ENCODE measurements around the gene TENT5C. TPM values are rescaled to one million over a fixed set of nuclear protein-coding genes. Genes with fewer than 3 reads are reported as not detected.

The TENT5C gene
- total and polyA plus RNA-seq, 2 of the 13 experiments (the other 11 are each of a cell fraction or from before 2014, with no cell fraction given), result 0.02 to 0.38 TPM

DNA sequence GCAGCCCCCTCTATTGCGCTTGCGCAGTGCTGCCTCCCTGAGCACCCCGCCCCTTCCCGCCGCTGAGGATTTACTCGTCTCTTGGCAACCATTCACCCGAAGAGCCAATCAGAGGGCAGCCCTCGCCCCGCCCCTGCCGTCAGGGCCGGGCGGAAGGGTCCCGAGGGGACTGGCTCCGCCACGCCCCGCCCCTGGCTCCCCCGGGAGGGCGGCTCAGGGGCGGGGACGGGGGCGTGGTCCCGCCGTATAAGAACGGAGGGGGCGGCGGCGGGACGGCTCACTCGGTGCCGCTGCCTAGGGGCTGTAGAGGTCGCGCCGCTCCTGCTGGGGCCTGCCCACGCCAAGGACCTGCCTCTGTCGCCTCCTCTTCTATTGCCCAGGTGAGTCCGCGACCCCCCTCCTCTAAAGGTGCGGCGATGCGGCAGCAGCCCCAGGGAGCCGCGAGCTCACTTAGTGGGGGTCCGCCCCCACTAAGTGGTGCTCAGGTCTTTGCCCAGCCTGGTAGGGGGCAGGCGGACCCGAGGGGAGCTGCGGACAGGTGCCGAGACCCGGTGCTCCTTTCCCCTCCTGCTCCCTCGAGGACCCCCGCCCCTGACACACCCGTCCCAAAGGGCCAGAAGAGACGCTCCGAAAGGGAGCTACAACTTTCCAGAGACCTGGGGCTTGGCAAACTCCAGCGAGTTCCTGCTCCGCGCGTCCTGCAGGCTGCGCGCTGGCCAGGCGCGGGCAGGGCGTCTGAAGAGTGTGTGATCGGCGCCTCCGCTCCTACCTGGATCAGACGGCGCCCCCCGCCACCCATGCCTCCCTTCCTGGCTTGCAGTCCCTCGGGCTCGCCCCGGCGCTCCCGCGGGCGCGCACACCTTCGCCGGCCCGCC is at the start of gene TENT5C (continued):
- TF ChIP-seq ZMAT3 (CRISPR knock-in tag; conservative IDR thresholded peaks at IDR 0.05), result 0 out of 2 replicates have a peak, but pooled peaks have one; percentile 55
- TF ChIP-seq GLI4 (CRISPR knock-in tag; IDR thresholded peaks at IDR 0.05; ENCODE audit: borderline replicate concordance), result peak; percentile 44; the same call in 1 of the 2 replicates
- TF ChIP-seq ZNF275 (CRISPR knock-in tag; IDR thresholded peaks at IDR 0.05; ENCODE audit: borderline replicate concordance), result no peak
- no peak for TF ChIP-seq FUBP1 (CRISPR knock-in tag; IDR thresholded peaks at IDR 0.05; ENCODE audit: borderline replicate concordance)
- no peak for TF ChIP-seq ZNF737 (CRISPR knock-in tag; IDR thresholded peaks at IDR 0.05; ENCODE audit: borderline replicate concordance)
- TF ChIP-seq ATF4 (CRISPR knock-in tag; IDR thresholded peaks at IDR 0.05), result no peak
- TF ChIP-seq CENPX (CRISPR knock-in tag; IDR thresholded peaks at IDR 0.05), result no peak
- TF ChIP-seq, protein P1, sequence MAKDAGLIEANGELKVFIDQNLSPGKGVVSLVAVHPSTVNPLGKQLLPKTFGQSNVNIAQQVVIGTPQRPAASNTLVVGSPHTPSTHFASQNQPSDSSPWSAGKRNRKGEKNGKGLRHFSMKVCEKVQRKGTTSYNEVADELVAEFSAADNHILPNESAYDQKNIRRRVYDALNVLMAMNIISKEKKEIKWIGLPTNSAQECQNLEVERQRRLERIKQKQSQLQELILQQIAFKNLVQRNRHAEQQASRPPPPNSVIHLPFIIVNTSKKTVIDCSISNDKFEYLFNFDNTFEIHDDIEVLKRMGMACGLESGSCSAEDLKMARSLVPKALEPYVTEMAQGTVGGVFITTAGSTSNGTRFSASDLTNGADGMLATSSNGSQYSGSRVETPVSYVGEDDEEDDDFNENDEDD (CRISPR knock-in tag; IDR thresholded peaks at IDR 0.05; ENCODE audit: borderline replicate concordance), result peak; percentile 17; the same call in 1 of the 2 replicates
- TF ChIP-seq POLR2A (IDR thresholded peaks at IDR 0.05; ENCODE audit: insufficient read depth in 1 of 2, low read depth in 2 of 2, low read length in 2 of 2), result peak; percentile 63 to 82; a peak in 3 of 4 replicates
- no peak for TF ChIP-seq TOE1 (CRISPR knock-in tag; IDR thresholded peaks at IDR 0.05)
- TF ChIP-seq MEIS2 (CRISPR knock-in tag; IDR thresholded peaks at IDR 0.05), result no peak
- no peak for TF ChIP-seq CENPBD1 (CRISPR knock-in tag; IDR thresholded peaks at IDR 0.05; ENCODE audit: borderline replicate concordance, low read depth)
- TF ChIP-seq, protein P2, sequence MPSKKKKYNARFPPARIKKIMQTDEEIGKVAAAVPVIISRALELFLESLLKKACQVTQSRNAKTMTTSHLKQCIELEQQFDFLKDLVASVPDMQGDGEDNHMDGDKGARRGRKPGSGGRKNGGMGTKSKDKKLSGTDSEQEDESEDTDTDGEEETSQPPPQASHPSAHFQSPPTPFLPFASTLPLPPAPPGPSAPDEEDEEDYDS (CRISPR knock-in tag; IDR thresholded peaks at IDR 0.05), result peak; percentile 90
- 0 out of 2 replicates have a peak, but pooled peaks have one; percentile 12 for TF ChIP-seq FOXO1 (CRISPR knock-in tag; IDR thresholded peaks at IDR 0.05)
- TF ChIP-seq MEF2D (CRISPR knock-in tag; IDR thresholded peaks at IDR 0.05), result no peak
- no peak for TF ChIP-seq ZNF230 (CRISPR knock-in tag; IDR thresholded peaks at IDR 0.05)
- no peak for TF ChIP-seq ZNF773 (CRISPR knock-in tag; IDR thresholded peaks at IDR 0.05; ENCODE audit: borderline replicate concordance)
- peak; percentile 62 for TF ChIP-seq PATZ1 (CRISPR knock-in tag; IDR thresholded peaks at IDR 0.05)
- TF ChIP-seq ATRX (CRISPR knock-in tag; IDR thresholded peaks at IDR 0.05; ENCODE audit: borderline replicate concordance), result no peak

Measured in HepG2 (cell line).